ENCODE measurements around the gene PAF1. TPM values are rescaled to one million over a fixed set of nuclear protein-coding genes. Genes with fewer than 3 reads are reported as not detected.
"Not testable (repeated sequence)": the region's sequence is repeated elsewhere in the genome, so short reads cannot be mapped to it uniquely, and the experiment has no call there.

Gene PAF1
- total RNA-seq, 1 donor from 2014 or later, result 36.2 TPM

DNA sequence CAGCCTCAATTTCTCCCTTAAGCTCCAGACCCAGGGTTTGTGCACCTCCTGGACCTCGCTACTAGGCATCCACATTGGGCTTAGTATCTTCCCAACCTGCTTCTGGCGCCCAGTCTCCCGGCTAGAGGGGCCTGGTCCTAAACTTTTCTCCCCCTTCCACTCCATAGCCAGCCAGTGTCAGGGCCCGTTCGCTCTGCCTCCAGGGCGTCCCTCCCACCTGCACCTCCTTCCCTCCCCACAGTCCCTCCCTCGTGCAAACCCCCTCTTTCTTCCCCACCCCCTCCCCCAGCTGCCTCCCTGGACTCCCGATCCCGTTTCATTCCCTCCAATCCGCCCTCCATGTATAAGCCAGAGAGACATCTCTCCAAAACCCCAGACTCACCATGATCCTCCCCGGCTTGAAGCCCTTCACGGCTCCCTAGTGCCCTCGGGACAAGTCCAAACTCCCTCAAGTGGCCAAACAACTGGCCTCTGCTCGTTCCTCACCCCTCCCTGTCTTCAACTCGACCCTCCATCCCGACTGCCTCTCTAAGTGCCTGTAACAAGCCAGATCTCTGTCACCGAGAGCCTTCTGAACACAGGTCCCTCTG lies 49.7 kb downstream of the PAF1 start:
- H3K9me3 Mint-ChIP-seq (ENCODE audit: unreplicated experiment), result peaks cover 4% of the 10 kb centered on the region
- TF ChIP-seq, protein P1, sequence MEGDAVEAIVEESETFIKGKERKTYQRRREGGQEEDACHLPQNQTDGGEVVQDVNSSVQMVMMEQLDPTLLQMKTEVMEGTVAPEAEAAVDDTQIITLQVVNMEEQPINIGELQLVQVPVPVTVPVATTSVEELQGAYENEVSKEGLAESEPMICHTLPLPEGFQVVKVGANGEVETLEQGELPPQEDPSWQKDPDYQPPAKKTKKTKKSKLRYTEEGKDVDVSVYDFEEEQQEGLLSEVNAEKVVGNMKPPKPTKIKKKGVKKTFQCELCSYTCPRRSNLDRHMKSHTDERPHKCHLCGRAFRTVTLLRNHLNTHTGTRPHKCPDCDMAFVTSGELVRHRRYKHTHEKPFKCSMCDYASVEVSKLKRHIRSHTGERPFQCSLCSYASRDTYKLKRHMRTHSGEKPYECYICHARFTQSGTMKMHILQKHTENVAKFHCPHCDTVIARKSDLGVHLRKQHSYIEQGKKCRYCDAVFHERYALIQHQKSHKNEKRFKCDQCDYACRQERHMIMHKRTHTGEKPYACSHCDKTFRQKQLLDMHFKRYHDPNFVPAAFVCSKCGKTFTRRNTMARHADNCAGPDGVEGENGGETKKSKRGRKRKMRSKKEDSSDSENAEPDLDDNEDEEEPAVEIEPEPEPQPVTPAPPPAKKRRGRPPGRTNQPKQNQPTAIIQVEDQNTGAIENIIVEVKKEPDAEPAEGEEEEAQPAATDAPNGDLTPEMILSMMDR (IDR thresholded peaks at IDR 0.05; ENCODE audit: partially characterized antibody, unreplicated experiment), result no peak
- H3K4me1 Mint-ChIP-seq (ENCODE audit: low read depth, unreplicated experiment), result peaks cover 11% of the 10 kb centered on the region
- DNase-seq, result peak; percentile 27
- H3K27me3 Mint-ChIP-seq (ENCODE audit: unreplicated experiment), result peaks cover 9% of the 10 kb centered on the region
- peak overlapping the region; percentile 92 for H3K4me3 Mint-ChIP-seq (ENCODE audit: unreplicated experiment)
- H3K36me3 Mint-ChIP-seq (ENCODE audit: unreplicated experiment), result peaks cover 5% of the 10 kb centered on the region
- peak overlapping the region; percentile 77 for H3K27ac Mint-ChIP-seq (ENCODE audit: unreplicated experiment)

DNA sequence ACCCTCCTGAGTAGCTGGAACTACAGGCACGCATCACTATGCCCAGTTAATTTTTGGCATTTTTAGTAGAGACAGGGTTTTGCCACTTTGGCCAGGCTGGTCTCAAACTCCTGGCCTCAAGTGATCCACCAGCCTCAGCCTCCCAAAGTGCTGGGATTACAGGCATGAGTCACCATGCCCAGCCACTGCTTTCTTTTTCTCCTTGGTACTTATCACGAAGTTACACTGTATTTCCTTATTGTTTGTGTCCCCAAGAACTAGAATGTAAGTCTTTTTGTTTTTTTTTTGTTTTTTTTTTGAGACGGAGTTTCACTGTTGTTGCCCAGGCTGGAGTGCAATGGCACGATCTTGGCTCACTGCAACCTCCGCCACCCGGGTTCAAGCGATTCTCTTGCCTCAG lies 50.8 kb downstream of the PAF1 start:
- H3K9me3 Mint-ChIP-seq (ENCODE audit: unreplicated experiment); H3K4me1 Mint-ChIP-seq (ENCODE audit: low read depth, unreplicated experiment); H3K4me3 Mint-ChIP-seq (ENCODE audit: unreplicated experiment); DNase-seq; H3K27me3 Mint-ChIP-seq (ENCODE audit: unreplicated experiment); H3K36me3 Mint-ChIP-seq (ENCODE audit: unreplicated experiment); H3K27ac Mint-ChIP-seq (ENCODE audit: unreplicated experiment): not testable (repeated sequence)

DNA sequence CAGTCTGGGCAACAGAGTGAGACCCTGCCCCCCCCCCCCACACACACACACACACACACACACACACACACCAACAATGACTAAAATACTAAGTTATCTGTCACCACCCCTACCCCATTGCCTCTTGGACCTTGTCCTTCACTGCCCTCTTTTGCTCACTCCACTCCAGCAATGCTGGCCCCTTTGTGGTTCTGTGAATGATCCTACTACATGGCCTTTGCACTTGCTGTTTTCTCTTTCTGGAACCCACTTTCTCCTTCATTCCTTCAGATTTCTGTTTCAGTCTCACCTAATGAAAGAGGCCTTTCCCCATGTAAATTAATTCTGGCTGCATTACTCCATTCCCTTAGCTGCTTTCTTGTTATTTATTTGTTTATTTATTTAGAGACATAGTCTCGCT lies 51.2 kb downstream of the PAF1 start:
- H3K4me1 Mint-ChIP-seq (ENCODE audit: low read depth, unreplicated experiment), result peaks cover 8% of the 10 kb centered on the region
- TF ChIP-seq, protein P1 (IDR thresholded peaks at IDR 0.05; ENCODE audit: partially characterized antibody, unreplicated experiment), result no peak
- no peak overlapping the region for H3K4me3 Mint-ChIP-seq (ENCODE audit: unreplicated experiment)
- no peak for DNase-seq
- peaks cover 4% of the 10 kb centered on the region for H3K9me3 Mint-ChIP-seq (ENCODE audit: unreplicated experiment)
- no peaks in the 10 kb centered on the region for H3K36me3 Mint-ChIP-seq (ENCODE audit: unreplicated experiment)
- peaks cover 6% of the 10 kb centered on the region for H3K27me3 Mint-ChIP-seq (ENCODE audit: unreplicated experiment)
- no peak overlapping the region for H3K27ac Mint-ChIP-seq (ENCODE audit: unreplicated experiment)

DNA sequence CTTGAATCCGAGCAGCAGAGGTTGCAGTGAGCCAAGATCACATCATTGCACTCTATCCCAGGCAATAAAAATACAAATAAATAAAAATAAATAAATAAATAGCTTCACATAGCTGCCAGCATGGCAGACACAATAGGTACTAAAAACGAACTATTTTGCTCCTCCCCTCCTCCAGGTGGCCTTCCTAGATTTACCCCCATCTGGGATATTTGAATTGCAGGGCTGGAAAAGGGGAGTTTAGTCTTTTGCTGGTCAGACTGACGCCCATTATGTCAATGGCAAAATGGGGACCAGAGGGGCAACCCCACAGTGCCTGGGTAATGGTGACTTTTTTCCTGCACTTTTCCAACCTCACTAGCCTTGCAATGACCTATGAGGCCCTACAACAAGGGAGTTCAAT lies 54.4 kb downstream of the PAF1 start:
- Mint-ChIP-seq H3K9me3 (ENCODE audit: unreplicated experiment) (peaks cover 2% of the 10 kb centered on the region), H3K36me3 (ENCODE audit: unreplicated experiment) (no peaks in the 10 kb centered on the region)

More for the DNA sequence above, 54.4 kb downstream of the PAF1 start:
- TF ChIP-seq, protein P1 (IDR thresholded peaks at IDR 0.05; ENCODE audit: partially characterized antibody, unreplicated experiment), result no peak
- no peak for DNase-seq
- no peaks in the 10 kb centered on the region for H3K27me3 Mint-ChIP-seq (ENCODE audit: unreplicated experiment)
- H3K4me1 Mint-ChIP-seq (ENCODE audit: low read depth, unreplicated experiment), result no peaks in the 10 kb centered on the region
- H3K4me3 Mint-ChIP-seq (ENCODE audit: unreplicated experiment), result no peak overlapping the region
- no peak overlapping the region for H3K27ac Mint-ChIP-seq (ENCODE audit: unreplicated experiment)

Small RNA genes within 50 kb of the gene (microRNA-seq; reads per million reads assigned to microRNA genes)
- gene MIR4530 (ENCODE audit: unreplicated experiment), result not detected

Other genes with a start within 250 kb of the PAF1 start
- 0.61 TPM for gene NCCRP1, start 194.1 kb downstream of the PAF1 start, total RNA-seq (ENCODE audit: unreplicated experiment)
- not detected for gene SYCN, start 186.8 kb downstream of the PAF1 start, total RNA-seq (ENCODE audit: unreplicated experiment)
- gene IFNL3, start 146.1 kb downstream of the PAF1 start, total RNA-seq (ENCODE audit: unreplicated experiment), result not detected
- not detected for gene IFNL4, start 142.2 kb downstream of the PAF1 start, total RNA-seq (ENCODE audit: unreplicated experiment)
- gene IFNL2, start 122.7 kb downstream of the PAF1 start, total RNA-seq (ENCODE audit: unreplicated experiment), result not detected
- not detected for gene IFNL1, start 94.7 kb downstream of the PAF1 start, total RNA-seq (ENCODE audit: unreplicated experiment)
- gene LRFN1, start 70.2 kb downstream of the PAF1 start, total RNA-seq (ENCODE audit: unreplicated experiment), result 56.3 TPM
- 1.2 TPM for gene GMFG, start 55.1 kb downstream of the PAF1 start, total RNA-seq (ENCODE audit: unreplicated experiment)
- gene SAMD4B, start 48.7 kb downstream of the PAF1 start, total RNA-seq (ENCODE audit: unreplicated experiment), result 119 TPM
- gene MED29, start 272 bp upstream of the PAF1 start, total RNA-seq (ENCODE audit: unreplicated experiment), result 30.1 TPM
- 3.1 TPM for gene ZFP36, start 15.7 kb upstream of the PAF1 start, total RNA-seq (ENCODE audit: unreplicated experiment)
- gene PLEKHG2, start 21.6 kb upstream of the PAF1 start, total RNA-seq (ENCODE audit: unreplicated experiment), result 205 TPM
- 912 TPM for gene RPS16, start 44.8 kb upstream of the PAF1 start, total RNA-seq (ENCODE audit: unreplicated experiment)
- 160 TPM for gene SUPT5H, start 54.5 kb upstream of the PAF1 start, total RNA-seq (ENCODE audit: unreplicated experiment)
- gene TIMM50, start 89.7 kb upstream of the PAF1 start, total RNA-seq (ENCODE audit: unreplicated experiment), result 256 TPM
- gene DLL3, start 107.8 kb upstream of the PAF1 start, total RNA-seq (ENCODE audit: unreplicated experiment), result 788 TPM
- gene SELENOV, start 124.0 kb upstream of the PAF1 start, total RNA-seq (ENCODE audit: unreplicated experiment), result 9.9 TPM
- gene EID2B, start 141.7 kb upstream of the PAF1 start, total RNA-seq (ENCODE audit: unreplicated experiment), result 7.6 TPM
- 20.2 TPM for gene EID2, start 149.1 kb upstream of the PAF1 start, total RNA-seq (ENCODE audit: unreplicated experiment)
- not detected for gene LGALS13, start 211.4 kb upstream of the PAF1 start, total RNA-seq (ENCODE audit: unreplicated experiment)

Measured in glutamatergic neuron (in vitro differentiated cells).